ENCODE results near the gene SLC19A2. TPM values are rescaled to one million over a fixed set of nuclear protein-coding genes. Genes with fewer than 3 reads are reported as not detected.

The SLC19A2 gene
- total RNA-seq, 2 experiments from 2014 or later: 3.6 to 3.7 TPM

GRCh38 chr1:169457443-169457842, 28.3 kb downstream of the SLC19A2 start:
- peaks cover 3 to 9% of the 10 kb centered on the region in 2 experiments for H3K9me3 ChIP-seq (ENCODE audit: control insufficient read depth in 1 of 2, insufficient read depth in 1 of 2, low read length in 2 of 2)
- H3K4me3 ChIP-seq (ENCODE audit: low read length): no peak overlapping the region
- no peak overlapping the region for H3K27ac Mint-ChIP-seq
- no peak for TF ChIP-seq CTCF (IDR thresholded peaks at IDR 0.05)
- DNase-seq (no peak), ATAC-seq (ENCODE audit: poor library complexity) (no peak)
- H3K36me3 Mint-ChIP-seq (ENCODE audit: low read depth): no peaks in the 10 kb centered on the region
- ChIA-PET POLR2A (no interaction called here), CTCF (no interaction called here)
- H3K27ac ChIP-seq (ENCODE audit: low read depth in 1 of 2, low read length in 2 of 2): no peak overlapping the region
- peaks cover 0 to 16% of the 10 kb centered on the region in 2 experiments for H3K27me3 ChIP-seq (ENCODE audit: control insufficient read depth in 1 of 2, insufficient read depth in 2 of 2, low read length in 2 of 2)
- H3K4me3 Mint-ChIP-seq: no peak overlapping the region
- peaks cover 13% of the 10 kb centered on the region for H3K4me1 Mint-ChIP-seq (ENCODE audit: low read depth)
- H3K27me3 Mint-ChIP-seq: peaks cover 24% of the 10 kb centered on the region
- peaks cover 5% of the 10 kb centered on the region for H3K4me1 ChIP-seq (ENCODE audit: insufficient read depth, low read length)
- intact Hi-C loops (cut with DNase I, micrococcal nuclease): no loop called here
- H3K9me3 Mint-ChIP-seq: peaks cover 7% of the 10 kb centered on the region
- H3K36me3 ChIP-seq (ENCODE audit: insufficient read depth, low read length): no peaks in the 10 kb centered on the region

- peaks cover 7% of the 10 kb centered on the region for H3K9me3 Mint-ChIP-seq
- ChIA-PET CTCF (no interaction called here), POLR2A (no interaction called here)
- H3K4me1 Mint-ChIP-seq (ENCODE audit: low read depth): peaks cover 10% of the 10 kb centered on the region
- no peak for DNase-seq
- H3K27me3 ChIP-seq (ENCODE audit: control insufficient read depth in 1 of 2, insufficient read depth in 2 of 2, low read length in 2 of 2): peaks cover 0 to 20% of the 10 kb centered on the region in 2 experiments
- no peaks in the 10 kb centered on the region for H3K36me3 Mint-ChIP-seq (ENCODE audit: low read depth)
- no peak overlapping the region for H3K27ac Mint-ChIP-seq
- H3K36me3 ChIP-seq (ENCODE audit: insufficient read depth, low read length): no peaks in the 10 kb centered on the region
- no peak for ATAC-seq (ENCODE audit: poor library complexity)
- H3K9me3 ChIP-seq (ENCODE audit: control insufficient read depth in 1 of 2, insufficient read depth in 1 of 2, low read length in 2 of 2): peaks cover 3 to 9% of the 10 kb centered on the region in 2 experiments
- H3K27me3 Mint-ChIP-seq: peaks cover 26% of the 10 kb centered on the region
- no peak for TF ChIP-seq CTCF (IDR thresholded peaks at IDR 0.05)
- no peak overlapping the region for H3K4me3 ChIP-seq (ENCODE audit: low read length)
- intact Hi-C loops (cut with DNase I, micrococcal nuclease): no loop called here
- peaks cover 5% of the 10 kb centered on the region for H3K4me1 ChIP-seq (ENCODE audit: insufficient read depth, low read length)
- no peak overlapping the region for H3K27ac ChIP-seq (ENCODE audit: low read depth in 1 of 2, low read length in 2 of 2)
- no peak overlapping the region for H3K4me3 Mint-ChIP-seq
These were observed 29.7 kb downstream of the SLC19A2 start for GRCh38 chr1:169456029-169456428.

- H3K27me3 Mint-ChIP-seq: peaks cover 17% of the 10 kb centered on the region
- H3K9me3 ChIP-seq (ENCODE audit: control insufficient read depth in 1 of 2, insufficient read depth in 1 of 2, low read length in 2 of 2): peaks cover 0 to 9% of the 10 kb centered on the region in 2 experiments
- CTCF ChIA-PET: no interaction called here
- DNase-seq: no peak
- intact Hi-C loops (cut with DNase I, micrococcal nuclease): no loop called here
- no peak overlapping the region for H3K4me3 Mint-ChIP-seq
- H3K4me3 ChIP-seq (ENCODE audit: low read length): no peak overlapping the region
- H3K27ac ChIP-seq (ENCODE audit: low read depth in 1 of 2, low read length in 2 of 2): no peak overlapping the region
- H3K27ac Mint-ChIP-seq: no peak overlapping the region
- POLR2A ChIA-PET: no interaction called here
- no peak for ATAC-seq (ENCODE audit: poor library complexity)
- no peak for TF ChIP-seq CTCF (IDR thresholded peaks at IDR 0.05)
- no peaks in the 10 kb centered on the region for H3K36me3 ChIP-seq (ENCODE audit: insufficient read depth, low read length)
- peaks cover 7% of the 10 kb centered on the region for H3K9me3 Mint-ChIP-seq
- H3K4me1 ChIP-seq (ENCODE audit: insufficient read depth, low read length): no peaks in the 10 kb centered on the region
- no peaks in the 10 kb centered on the region for H3K36me3 Mint-ChIP-seq (ENCODE audit: low read depth)
- no peaks in the 10 kb centered on the region for H3K4me1 Mint-ChIP-seq (ENCODE audit: low read depth)
- peaks cover 0 to 11% of the 10 kb centered on the region in 2 experiments for H3K27me3 ChIP-seq (ENCODE audit: control insufficient read depth in 1 of 2, insufficient read depth in 2 of 2, low read length in 2 of 2)
These were observed 32.8 kb downstream of the SLC19A2 start for GRCh38 chr1:169452921-169453320.
